Thoracic aorta (tissue), 2 donors: ENCODE data around the gene SNRPD2. TPM values are rescaled to one million over a fixed set of nuclear protein-coding genes. Genes with fewer than 3 reads are reported as not detected.
A peak's percentile ranks its signal among the peaks of the same experiment; 100 is the strongest.
"Not testable (repeated sequence)": the region's sequence is repeated elsewhere in the genome, so short reads cannot be mapped to it uniquely, and the experiment has no call there.

Source experiments
- ATAC-seq: fragments of 150-250 bp; one replicate; pipeline ENCODE4 v1.8.0; 2017; ENCODE audit warnings: low read depth; ENCODE audit not compliant: insufficient number of reproducible peaks, low FRiP score
- DNase-seq: peaks from one replicate; pipeline ENCODE4 v3.0.0-alpha.2; 2020; ENCODE audit warnings: low spot score
- H3K27ac ChIP-seq, 2 donors: fragments of 200-600 bp; sonication (generic); 1 replicate in 1 of 2; 2 replicates in 1 of 2; pipeline ENCODE4 v1.5.1; 2016; ENCODE audit warnings: mild to moderate bottlenecking in 2 of 2, moderate library complexity in 2 of 2
- H3K27me3 ChIP-seq: fragments of 200-600 bp; sonication (generic); replicated peaks from 2 replicates; pipeline ENCODE4 v1.6.0; 2016; ENCODE audit warnings: mild to moderate bottlenecking; ENCODE audit not compliant: insufficient read depth
- H3K36me3 ChIP-seq: fragments of 200-600 bp; sonication (generic); one replicate; pipeline ENCODE4 v1.5.1; 2016
- H3K4me1 ChIP-seq, 2 donors: fragments of 200-600 bp; sonication (generic); 1 replicate in 1 of 2; 2 replicates in 1 of 2; pipeline versions ENCODE4 v1.5.1 to v1.6.0; 2016; ENCODE audit warnings: low read depth in 2 of 2, mild to moderate bottlenecking in 1 of 2; ENCODE audit not compliant: control insufficient read depth in 1 of 2
- H3K4me3 ChIP-seq: fragments of 200-600 bp; sonication (generic); 2 replicates; pipeline ENCODE4 v1.5.1; 2016; ENCODE audit warnings: mild to moderate bottlenecking
- H3K9me3 ChIP-seq: fragments of 200-600 bp; sonication (generic); 2 replicates; pipeline ENCODE4 v1.5.1; 2016
- CTCF ChIP-seq: fragments of 200-600 bp; sonication (generic); IDR thresholded peaks from one replicate; pipeline ENCODE4 v1.5.1; 2019; ENCODE audit warnings: antibody characterized with exemption
- total RNA-seq, 2 donors: library from RNA; depleted of rRNA; stranded (reverse); fragments of >200 nt; gene quantifications; one replicate each; pipeline versions ENCODE4 v1.1.0 to v1.2.3, GENCODE V29; 2016

SNRPD2 gene
- total RNA-seq, 2 donors from 2014 or later, result 65.7 to 70.1 TPM

GRCh38 chr19:45729800-45730290 lies 38.1 kb upstream of the SNRPD2 start:
- no peak for ATAC-seq
- no peak for TF ChIP-seq CTCF
- H3K9me3 ChIP-seq, result no peaks in the 10 kb centered on the region

GRCh38 chr19:45728683-45729082 lies 36.9 kb upstream of the SNRPD2 start:
- H3K27me3 ChIP-seq, H3K36me3 ChIP-seq, DNase-seq, H3K9me3 ChIP-seq, ATAC-seq, H3K4me3 ChIP-seq, H3K27ac ChIP-seq: not testable (repeated sequence)
- peaks cover 8 to 15% of the 10 kb centered on the region in 2 donors for H3K4me1 ChIP-seq

More at GRCh38 chr19:45729800-45730290, 38.1 kb upstream of the SNRPD2 start:
- H3K4me3 ChIP-seq, result peak overlapping the region; percentile 95
- no peaks in the 10 kb centered on the region for H3K36me3 ChIP-seq
- peak overlapping the region in 1 of 2 donors; percentile 70 for H3K27ac ChIP-seq
- H3K27me3 ChIP-seq, result no peaks in the 10 kb centered on the region
- DNase-seq, result no peak
- peaks cover 8 to 15% of the 10 kb centered on the region in 2 donors for H3K4me1 ChIP-seq

- not testable (repeated sequence) for H3K36me3 ChIP-seq, H3K27me3 ChIP-seq, H3K4me3 ChIP-seq, H3K9me3 ChIP-seq, H3K27ac ChIP-seq, ATAC-seq, DNase-seq
- peaks cover 14 to 17% of the 10 kb centered on the region in 2 donors for H3K4me1 ChIP-seq
Measured at GRCh38 chr19:45720065-45720464, 28.3 kb upstream of the SNRPD2 start.

- H3K27me3 ChIP-seq, result no peaks in the 10 kb centered on the region
- H3K27ac ChIP-seq, result peak overlapping the region; percentile 80 to 89
- peaks cover 14 to 17% of the 10 kb centered on the region in 2 donors for H3K4me1 ChIP-seq
- TF ChIP-seq CTCF, result no peak
- no peaks in the 10 kb centered on the region for H3K9me3 ChIP-seq
- ATAC-seq (no peak), DNase-seq (no peak)
- H3K36me3 ChIP-seq, result peaks cover 6% of the 10 kb centered on the region
- peak overlapping the region; percentile 81 for H3K4me3 ChIP-seq
Measured at GRCh38 chr19:45717983-45718650, 26.4 kb upstream of the SNRPD2 start.

GRCh38 chr19:45717131-45717982 lies 25.6 kb upstream of the SNRPD2 start:
- Histone ChIP-seq H3K36me3 (peaks cover 10% of the 10 kb centered on the region), H3K4me1 (peaks cover 14 to 17% of the 10 kb centered on the region in 2 donors), H3K9me3 (no peaks in the 10 kb centered on the region), H3K27ac (peak overlapping the region; percentile 80 to 89), H3K4me3 (peak overlapping the region; percentile 81), H3K27me3 (no peaks in the 10 kb centered on the region)
- ATAC-seq (peak; percentile 98), DNase-seq (peak; percentile 96)
- peak; percentile 19 for TF ChIP-seq CTCF
